GM08714 (cell line): Measurements from ENCODE around the gene EIF4G2.

Experiments used
- H3K4me3 ChIP-seq: fragments of 200-500 bp; sonication (Bioruptor generic); 2 replicates; pipeline ENCODE4 v1.5.1; 2014; ENCODE audit warnings: mild to moderate bottlenecking, low read length, inconsistent platforms
- ZNF274 ChIP-seq: IDR thresholded peaks from 2 replicates; pipeline ENCODE4 v1.6.1; 2012; ENCODE audit warnings: mild to moderate bottlenecking, low read depth, low read length

Gene EIF4G2

GRCh38 chr11:10797001-10797400 is 11.7 kb downstream of the EIF4G2 start:
- no peak overlapping the region for H3K4me3 ChIP-seq
- no peak for TF ChIP-seq ZNF274

- no peak overlapping the region for H3K4me3 ChIP-seq
Observed at GRCh38 chr11:10796191-10796590, 12.5 kb downstream of the EIF4G2 start.

DNA sequence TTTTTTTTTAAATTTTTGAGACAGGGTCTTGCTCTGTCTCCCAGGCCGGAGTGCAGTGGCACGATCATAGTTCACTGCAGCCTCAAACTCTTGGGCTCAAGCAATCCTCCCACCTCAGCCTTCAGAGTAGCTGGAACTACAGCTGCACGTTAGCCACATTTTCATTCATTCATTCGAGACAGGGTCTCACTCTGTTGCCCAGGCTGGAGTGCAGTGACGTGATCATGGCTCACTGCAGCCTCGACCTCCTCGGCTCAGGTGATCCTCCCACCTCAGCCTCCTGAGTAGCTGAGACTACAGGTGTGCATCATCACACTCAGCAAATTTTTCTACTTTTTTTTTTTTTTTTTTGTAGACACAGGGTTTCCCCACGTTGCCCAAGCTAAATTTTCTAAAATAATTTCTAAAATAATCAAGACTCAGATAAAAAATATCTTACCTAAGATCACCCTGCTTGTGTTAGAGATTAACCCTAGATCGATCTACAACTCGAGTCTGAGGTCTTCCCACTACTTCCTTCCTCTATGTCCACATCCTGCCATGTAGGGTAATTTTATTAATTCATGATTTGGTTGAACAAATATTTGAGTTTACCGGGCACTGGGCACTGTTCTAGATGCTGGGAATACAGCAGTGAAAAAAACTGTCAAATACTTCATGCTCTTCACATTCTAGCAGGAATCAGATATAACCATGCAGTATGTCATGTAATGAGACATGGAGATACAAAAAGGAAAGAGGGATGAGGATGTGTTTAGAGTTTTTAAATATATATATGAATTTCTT is 15.1 kb downstream of the EIF4G2 start:
- TF ChIP-seq ZNF274, result no peak
- no peak overlapping the region for H3K4me3 ChIP-seq

More at GRCh38 chr11:10796191-10796590, 12.5 kb downstream of the EIF4G2 start:
- TF ChIP-seq ZNF274, result no peak

DNA sequence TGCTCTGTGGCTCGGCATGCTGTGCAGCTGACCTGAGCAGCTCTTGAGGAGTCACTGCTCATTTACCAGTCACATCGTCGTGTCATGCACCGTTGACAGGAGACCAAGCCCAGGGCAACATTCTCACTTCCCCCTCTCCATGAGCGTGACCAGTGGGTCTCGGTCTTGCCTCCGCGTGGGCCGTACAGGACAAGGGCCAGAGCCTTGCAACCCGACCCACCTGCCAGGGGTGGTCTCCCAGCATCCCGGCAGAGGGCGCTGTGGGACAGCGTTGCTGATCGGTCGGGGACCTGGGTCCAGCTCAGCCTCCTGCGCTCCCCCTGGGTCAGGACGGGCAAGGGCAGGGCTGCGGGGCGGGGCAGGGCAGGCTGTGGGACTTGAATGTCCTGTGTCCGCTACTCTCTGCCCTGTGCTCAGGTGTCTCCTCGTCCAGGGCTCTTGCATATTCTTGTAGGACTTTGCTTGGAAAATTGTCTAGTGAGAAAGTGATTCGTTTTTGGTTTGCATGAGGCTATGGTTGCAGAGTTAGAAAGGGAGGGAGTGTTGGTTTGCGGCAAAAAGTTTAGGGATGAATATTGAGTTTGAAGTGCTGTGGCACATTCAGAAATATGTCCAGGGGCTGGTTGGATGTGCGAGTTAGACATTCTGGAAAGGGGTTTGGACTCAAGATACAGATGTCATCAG is 16.2 kb downstream of the EIF4G2 start:
- no peak for TF ChIP-seq ZNF274
- H3K4me3 ChIP-seq, result no peak overlapping the region

DNA sequence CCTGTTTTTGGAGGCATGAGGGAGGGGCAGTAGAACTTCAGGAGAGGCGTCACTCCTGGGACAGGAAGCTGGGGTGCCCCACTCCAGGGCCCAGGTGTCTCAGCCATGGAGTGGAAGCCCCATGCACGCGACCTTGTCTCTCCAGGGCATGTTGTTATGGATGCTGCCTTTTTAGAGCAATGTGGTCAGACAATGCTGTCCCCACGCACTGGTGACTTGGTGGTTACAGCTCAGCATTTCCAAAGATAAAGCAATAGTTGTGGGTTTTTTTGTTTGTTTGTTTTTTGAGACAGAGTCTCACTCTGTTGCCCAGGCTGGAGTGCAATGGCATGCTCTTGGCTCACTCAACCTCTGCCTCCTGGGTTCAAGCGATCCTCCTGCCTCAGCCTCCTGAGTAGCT is 22.3 kb downstream of the EIF4G2 start:
- H3K4me3 ChIP-seq, result no peak overlapping the region
- TF ChIP-seq ZNF274, result no peak

GRCh38 chr11:10785146-10785474 is 23.6 kb downstream of the EIF4G2 start:
- H3K4me3 ChIP-seq, result no peak overlapping the region
- no peak for TF ChIP-seq ZNF274

- H3K4me3 ChIP-seq, result no peak overlapping the region
- no peak for TF ChIP-seq ZNF274
Observed at GRCh38 chr11:10784232-10785145, 24.2 kb downstream of the EIF4G2 start.

DNA sequence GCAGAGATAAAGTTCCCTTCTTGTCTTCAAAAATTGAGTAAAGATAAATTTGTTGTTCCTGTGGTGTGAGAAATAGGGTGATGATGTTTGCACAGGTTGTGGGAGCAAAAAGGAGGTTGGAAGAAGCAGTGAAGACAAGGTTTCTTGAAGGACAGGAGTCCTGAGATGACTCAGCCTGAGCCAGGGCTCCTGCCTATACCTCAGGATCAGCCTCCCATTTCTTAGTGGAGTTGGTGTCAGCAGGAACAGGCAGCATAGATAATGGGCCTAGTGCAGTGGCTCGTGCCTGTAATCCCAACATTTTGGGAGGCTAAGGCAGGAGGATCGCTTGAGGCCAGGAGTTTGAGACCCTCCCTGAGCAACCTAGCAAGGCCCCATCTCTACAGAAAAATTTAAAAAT is 28.7 kb downstream of the EIF4G2 start:
- TF ChIP-seq ZNF274, result no peak
- no peak overlapping the region for H3K4me3 ChIP-seq

DNA sequence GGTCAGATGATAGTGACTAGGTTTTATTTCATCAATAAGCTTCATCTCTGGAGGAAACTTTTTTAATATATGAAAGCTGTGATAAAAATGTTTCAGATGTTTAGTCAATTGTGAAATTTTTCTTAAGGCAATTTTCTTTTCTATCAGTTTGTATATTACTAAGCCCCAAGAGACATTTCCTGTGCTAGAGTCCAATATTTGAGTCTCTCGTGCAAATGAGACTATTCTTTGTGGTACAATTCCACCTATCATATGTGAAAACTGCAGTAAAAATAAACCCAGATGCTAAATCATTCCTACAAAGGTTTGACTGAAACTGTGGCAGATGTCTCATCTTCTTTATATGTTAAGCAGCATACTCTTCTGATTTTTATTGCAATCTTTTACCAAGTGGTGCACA is 29.6 kb downstream of the EIF4G2 start:
- no peak overlapping the region for H3K4me3 ChIP-seq
- no peak for TF ChIP-seq ZNF274

DNA sequence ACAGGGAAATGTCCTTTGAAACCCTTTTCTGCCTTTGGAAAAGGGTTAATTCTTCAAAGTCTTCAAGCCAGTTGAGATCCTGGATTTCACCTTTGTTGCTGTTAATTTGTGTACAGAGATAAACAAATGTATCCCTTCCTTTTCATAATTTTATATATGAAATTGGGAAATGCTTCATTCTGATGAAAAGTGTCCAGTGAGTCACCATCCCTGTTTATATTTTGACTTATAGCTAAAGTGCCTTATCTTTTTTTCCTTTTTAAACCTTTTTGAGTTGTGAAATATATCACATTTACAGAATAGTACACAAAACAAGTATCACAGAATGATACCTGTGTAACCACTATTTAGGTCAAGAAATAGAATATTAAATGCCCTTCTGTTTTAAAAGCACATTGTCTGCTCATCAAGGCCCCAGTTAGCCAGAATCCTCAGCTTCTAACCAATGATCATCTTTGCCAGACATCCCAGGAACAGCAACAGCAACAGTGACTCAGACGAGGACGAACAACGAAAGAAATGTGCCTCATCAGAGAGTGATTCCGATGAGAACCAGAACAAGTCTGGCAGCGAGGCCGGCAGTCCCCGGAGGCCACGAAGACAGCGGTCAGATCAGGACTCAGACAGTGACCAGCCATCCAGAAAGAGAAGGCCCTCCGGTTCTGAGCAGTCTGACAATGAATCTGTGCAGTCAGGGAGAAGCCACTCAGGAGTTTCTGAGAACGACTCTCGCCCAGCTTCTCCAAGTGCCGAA is 30.3 kb downstream of the EIF4G2 start:
- no peak for TF ChIP-seq ZNF274
- H3K4me3 ChIP-seq, result no peak overlapping the region

GRCh38 chr11:10777806-10778205 is 30.9 kb downstream of the EIF4G2 start:
- no peak overlapping the region for H3K4me3 ChIP-seq
- TF ChIP-seq ZNF274, result no peak

DNA sequence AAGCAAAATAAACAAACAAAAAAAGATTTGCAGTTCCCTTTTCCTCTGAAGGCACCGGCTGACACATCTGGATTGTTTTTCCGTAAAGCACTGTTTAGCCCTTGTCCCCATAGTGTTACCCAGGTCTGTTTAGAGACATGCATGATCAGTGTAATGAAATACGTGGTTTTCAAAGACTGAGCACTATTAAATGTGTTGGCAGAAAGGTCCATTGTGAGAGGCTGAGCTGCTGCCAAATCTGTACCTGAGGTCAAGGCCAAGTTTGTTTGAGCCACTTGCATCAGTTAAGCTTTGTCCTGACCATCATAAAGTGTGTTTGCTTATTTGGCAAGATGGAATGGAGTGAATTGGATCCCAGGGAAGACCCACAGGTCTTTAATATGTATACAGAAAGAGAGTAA is 31.3 kb downstream of the EIF4G2 start:
- no peak overlapping the region for H3K4me3 ChIP-seq
- TF ChIP-seq ZNF274, result no peak

DNA sequence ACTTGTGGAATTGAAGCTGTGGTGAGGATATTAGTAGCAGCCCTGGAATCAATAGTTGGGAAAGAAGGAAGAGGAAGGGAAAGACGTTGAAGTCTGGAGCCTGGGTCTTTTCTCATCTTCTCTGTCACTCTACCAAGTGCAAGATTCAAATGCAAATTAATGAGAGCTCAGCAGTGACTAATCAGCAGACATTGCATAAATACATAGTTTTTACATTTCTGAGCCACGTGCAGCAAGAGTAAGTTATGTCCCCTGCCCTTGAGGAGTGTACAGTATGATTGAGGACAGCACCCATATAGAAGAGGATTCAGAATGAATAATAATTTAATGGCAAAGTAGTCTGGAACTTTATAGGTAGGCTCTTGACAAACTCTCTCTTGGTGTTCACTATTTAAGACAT is 33.9 kb downstream of the EIF4G2 start:
- no peak for TF ChIP-seq ZNF274

DNA sequence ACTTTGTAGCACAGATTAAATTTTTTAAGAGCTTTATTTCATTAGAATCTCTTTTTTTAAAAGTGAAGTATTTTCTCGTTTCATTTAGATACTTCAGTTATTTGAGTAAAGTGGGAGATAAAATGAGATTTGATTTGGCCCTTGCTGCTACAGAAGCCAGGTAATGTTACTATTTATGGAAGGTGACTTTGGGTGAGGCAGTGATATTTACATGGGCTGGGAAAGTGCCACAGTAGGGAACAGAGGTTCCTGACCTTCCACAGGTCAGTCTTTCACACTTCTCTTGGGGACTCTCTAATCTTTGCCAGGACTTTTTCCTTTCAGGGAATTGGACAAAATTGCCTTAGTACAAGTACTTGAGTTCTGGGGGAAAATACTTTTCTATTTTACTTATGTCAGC is 37.3 kb downstream of the EIF4G2 start:
- no peak overlapping the region for H3K4me3 ChIP-seq
- no peak for TF ChIP-seq ZNF274

More for the DNA sequence above, 33.9 kb downstream of the EIF4G2 start:
- no peak overlapping the region for H3K4me3 ChIP-seq
